ENCODE results near the gene OR5H2. TPM values are rescaled to one million over a fixed set of nuclear protein-coding genes. Genes with fewer than 3 reads are reported as not detected.

Gene OR5H2
- total RNA-seq, 1 experiment from 2014 or later: not detected

GRCh38 chr3:98325055-98325454 lies 42.8 kb downstream of the OR5H2 start:
- H3K27ac Mint-ChIP-seq: peak overlapping the region; percentile 96
- peak overlapping the region; percentile 54 for H3K4me3 Mint-ChIP-seq

DNA sequence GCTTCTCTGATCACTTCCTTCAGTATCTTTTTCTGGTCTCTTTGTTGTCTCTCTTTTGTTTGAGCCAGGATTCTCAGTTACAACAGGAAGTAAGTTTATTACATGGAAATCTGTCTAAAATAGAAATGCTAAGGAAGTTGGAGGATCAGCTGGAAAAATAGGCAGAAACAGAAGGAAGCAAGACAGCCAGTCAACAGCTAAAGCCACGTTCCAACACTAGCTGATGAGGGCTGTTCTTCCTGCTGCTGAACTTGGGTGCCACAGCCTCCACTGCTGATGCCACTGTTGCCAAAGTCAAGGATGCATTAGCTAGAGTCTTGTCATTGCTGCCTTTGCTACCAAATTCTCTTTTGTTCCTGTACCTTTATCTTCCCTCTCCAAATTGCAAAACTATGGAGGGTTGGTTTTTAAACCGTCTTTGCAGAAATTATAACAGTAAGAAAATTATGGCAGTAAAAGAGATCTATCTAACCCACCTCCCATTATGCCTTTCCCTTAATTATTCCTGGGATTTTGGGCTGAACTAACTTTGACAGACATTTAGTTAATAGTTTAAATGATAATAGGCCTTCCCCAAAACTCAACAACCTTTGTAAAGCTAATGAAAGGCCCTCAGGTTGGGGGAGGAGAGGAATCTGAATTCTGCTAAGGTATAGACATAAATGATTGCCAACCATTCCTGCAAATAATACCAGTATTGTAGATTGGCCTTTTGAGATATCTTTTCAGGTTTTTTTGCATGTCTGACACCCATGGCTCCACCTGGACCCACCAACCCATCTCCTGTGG lies 44.0 kb downstream of the OR5H2 start:
- no peaks in the 10 kb centered on the region for H3K9me3 Mint-ChIP-seq
- ChIA-PET POLR2A (no interaction called here), CTCF (interaction anchor here (1.2 to 1.4 kb wide), 3 partner anchors 17 to 161 kb away, joined by 3 to 7 read pairs (median 4); no protein-coding TSS in a partner anchor)
- peaks cover 68% of the 10 kb centered on the region for H3K4me1 Mint-ChIP-seq
- H3K36me3 Mint-ChIP-seq: peaks cover 10% of the 10 kb centered on the region
- H3K27me3 Mint-ChIP-seq (ENCODE audit: low read depth): no peaks in the 10 kb centered on the region
- H3K27ac Mint-ChIP-seq: peak overlapping the region; percentile 96
- peak overlapping the region; percentile 54 for H3K4me3 Mint-ChIP-seq
- DNase-seq (ENCODE audit: low spot score): no peak
- ATAC-seq: peak; percentile 23
- TF ChIP-seq GABPB1 (CRISPR knock-in tag; IDR thresholded peaks at IDR 0.05): no peak
- no peak for TF ChIP-seq FOXJ3 (CRISPR knock-in tag; IDR thresholded peaks at IDR 0.05; ENCODE audit: borderline replicate concordance)
- TF ChIP-seq PREB (CRISPR knock-in tag; IDR thresholded peaks at IDR 0.05; ENCODE audit: borderline replicate concordance): no peak
- no peak for TF ChIP-seq GRHL2 (CRISPR knock-in tag; IDR thresholded peaks at IDR 0.05; ENCODE audit: insufficient replicate concordance, severe bottlenecking)
- TF ChIP-seq, protein P1, sequence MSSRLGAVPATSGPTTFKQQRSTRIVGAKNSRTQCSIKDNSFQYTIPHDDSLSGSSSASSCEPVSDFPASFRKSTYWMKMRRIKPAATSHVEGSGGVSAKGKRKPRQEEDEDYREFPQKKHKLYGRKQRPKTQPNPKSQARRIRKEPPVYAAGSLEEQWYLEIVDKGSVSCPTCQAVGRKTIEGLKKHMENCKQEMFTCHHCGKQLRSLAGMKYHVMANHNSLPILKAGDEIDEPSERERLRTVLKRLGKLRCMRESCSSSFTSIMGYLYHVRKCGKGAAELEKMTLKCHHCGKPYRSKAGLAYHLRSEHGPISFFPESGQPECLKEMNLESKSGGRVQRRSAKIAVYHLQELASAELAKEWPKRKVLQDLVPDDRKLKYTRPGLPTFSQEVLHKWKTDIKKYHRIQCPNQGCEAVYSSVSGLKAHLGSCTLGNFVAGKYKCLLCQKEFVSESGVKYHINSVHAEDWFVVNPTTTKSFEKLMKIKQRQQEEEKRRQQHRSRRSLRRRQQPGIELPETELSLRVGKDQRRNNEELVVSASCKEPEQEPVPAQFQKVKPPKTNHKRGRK (CRISPR knock-in tag; IDR thresholded peaks at IDR 0.05; ENCODE audit: borderline replicate concordance): no peak
- no peak for TF ChIP-seq EMX1 (CRISPR knock-in tag; IDR thresholded peaks at IDR 0.05)
- no peak for TF ChIP-seq ZNF232 (CRISPR knock-in tag; IDR thresholded peaks at IDR 0.05)
- TF ChIP-seq ATF1 (CRISPR knock-in tag; IDR thresholded peaks at IDR 0.05): no peak
- TF ChIP-seq, protein P2, sequence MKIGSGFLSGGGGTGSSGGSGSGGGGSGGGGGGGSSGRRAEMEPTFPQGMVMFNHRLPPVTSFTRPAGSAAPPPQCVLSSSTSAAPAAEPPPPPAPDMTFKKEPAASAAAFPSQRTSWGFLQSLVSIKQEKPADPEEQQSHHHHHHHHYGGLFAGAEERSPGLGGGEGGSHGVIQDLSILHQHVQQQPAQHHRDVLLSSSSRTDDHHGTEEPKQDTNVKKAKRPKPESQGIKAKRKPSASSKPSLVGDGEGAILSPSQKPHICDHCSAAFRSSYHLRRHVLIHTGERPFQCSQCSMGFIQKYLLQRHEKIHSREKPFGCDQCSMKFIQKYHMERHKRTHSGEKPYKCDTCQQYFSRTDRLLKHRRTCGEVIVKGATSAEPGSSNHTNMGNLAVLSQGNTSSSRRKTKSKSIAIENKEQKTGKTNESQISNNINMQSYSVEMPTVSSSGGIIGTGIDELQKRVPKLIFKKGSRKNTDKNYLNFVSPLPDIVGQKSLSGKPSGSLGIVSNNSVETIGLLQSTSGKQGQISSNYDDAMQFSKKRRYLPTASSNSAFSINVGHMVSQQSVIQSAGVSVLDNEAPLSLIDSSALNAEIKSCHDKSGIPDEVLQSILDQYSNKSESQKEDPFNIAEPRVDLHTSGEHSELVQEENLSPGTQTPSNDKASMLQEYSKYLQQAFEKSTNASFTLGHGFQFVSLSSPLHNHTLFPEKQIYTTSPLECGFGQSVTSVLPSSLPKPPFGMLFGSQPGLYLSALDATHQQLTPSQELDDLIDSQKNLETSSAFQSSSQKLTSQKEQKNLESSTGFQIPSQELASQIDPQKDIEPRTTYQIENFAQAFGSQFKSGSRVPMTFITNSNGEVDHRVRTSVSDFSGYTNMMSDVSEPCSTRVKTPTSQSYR (CRISPR knock-in tag; IDR thresholded peaks at IDR 0.05): no peak
- TF ChIP-seq ZNF671 (CRISPR knock-in tag; IDR thresholded peaks at IDR 0.05): no peak
- no peak for TF ChIP-seq ZMAT4 (CRISPR knock-in tag; IDR thresholded peaks at IDR 0.05)
- TF ChIP-seq, protein P3, sequence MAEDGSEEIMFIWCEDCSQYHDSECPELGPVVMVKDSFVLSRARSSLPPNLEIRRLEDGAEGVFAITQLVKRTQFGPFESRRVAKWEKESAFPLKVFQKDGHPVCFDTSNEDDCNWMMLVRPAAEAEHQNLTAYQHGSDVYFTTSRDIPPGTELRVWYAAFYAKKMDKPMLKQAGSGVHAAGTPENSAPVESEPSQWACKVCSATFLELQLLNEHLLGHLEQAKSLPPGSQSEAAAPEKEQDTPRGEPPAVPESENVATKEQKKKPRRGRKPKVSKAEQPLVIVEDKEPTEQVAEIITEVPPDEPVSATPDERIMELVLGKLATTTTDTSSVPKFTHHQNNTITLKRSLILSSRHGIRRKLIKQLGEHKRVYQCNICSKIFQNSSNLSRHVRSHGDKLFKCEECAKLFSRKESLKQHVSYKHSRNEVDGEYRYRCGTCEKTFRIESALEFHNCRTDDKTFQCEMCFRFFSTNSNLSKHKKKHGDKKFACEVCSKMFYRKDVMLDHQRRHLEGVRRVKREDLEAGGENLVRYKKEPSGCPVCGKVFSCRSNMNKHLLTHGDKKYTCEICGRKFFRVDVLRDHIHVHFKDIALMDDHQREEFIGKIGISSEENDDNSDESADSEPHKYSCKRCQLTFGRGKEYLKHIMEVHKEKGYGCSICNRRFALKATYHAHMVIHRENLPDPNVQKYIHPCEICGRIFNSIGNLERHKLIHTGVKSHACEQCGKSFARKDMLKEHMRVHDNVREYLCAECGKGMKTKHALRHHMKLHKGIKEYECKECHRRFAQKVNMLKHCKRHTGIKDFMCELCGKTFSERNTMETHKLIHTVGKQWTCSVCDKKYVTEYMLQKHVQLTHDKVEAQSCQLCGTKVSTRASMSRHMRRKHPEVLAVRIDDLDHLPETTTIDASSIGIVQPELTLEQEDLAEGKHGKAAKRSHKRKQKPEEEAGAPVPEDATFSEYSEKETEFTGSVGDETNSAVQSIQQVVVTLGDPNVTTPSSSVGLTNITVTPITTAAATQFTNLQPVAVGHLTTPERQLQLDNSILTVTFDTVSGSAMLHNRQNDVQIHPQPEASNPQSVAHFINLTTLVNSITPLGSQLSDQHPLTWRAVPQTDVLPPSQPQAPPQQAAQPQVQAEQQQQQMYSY (CRISPR knock-in tag; IDR thresholded peaks at IDR 0.05): no peak
- TF ChIP-seq, protein P4, sequence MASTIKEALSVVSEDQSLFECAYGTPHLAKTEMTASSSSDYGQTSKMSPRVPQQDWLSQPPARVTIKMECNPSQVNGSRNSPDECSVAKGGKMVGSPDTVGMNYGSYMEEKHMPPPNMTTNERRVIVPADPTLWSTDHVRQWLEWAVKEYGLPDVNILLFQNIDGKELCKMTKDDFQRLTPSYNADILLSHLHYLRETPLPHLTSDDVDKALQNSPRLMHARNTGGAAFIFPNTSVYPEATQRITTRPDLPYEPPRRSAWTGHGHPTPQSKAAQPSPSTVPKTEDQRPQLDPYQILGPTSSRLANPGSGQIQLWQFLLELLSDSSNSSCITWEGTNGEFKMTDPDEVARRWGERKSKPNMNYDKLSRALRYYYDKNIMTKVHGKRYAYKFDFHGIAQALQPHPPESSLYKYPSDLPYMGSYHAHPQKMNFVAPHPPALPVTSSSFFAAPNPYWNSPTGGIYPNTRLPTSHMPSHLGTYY (CRISPR knock-in tag; IDR thresholded peaks at IDR 0.05): no peak
- no peak for TF ChIP-seq NFATC4 (CRISPR knock-in tag; IDR thresholded peaks at IDR 0.05)
- TF ChIP-seq ELF4 (CRISPR knock-in tag; IDR thresholded peaks at IDR 0.05; ENCODE audit: low read depth): no peak

More at GRCh38 chr3:98325055-98325454, 42.8 kb downstream of the OR5H2 start:
- TF ChIP-seq, protein P5, sequence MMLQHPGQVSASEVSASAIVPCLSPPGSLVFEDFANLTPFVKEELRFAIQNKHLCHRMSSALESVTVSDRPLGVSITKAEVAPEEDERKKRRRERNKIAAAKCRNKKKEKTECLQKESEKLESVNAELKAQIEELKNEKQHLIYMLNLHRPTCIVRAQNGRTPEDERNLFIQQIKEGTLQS (CRISPR knock-in tag; conservative IDR thresholded peaks at IDR 0.05): no peak
- TF ChIP-seq, protein P6, sequence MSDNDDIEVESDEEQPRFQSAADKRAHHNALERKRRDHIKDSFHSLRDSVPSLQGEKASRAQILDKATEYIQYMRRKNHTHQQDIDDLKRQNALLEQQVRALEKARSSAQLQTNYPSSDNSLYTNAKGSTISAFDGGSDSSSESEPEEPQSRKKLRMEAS (CRISPR knock-in tag; IDR thresholded peaks at IDR 0.05): peak; percentile 67; the same call in 1 of the 2 replicates
- TF ChIP-seq, protein P7, sequence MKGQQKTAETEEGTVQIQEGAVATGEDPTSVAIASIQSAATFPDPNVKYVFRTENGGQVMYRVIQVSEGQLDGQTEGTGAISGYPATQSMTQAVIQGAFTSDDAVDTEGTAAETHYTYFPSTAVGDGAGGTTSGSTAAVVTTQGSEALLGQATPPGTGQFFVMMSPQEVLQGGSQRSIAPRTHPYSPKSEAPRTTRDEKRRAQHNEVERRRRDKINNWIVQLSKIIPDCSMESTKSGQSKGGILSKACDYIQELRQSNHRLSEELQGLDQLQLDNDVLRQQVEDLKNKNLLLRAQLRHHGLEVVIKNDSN (CRISPR knock-in tag; IDR thresholded peaks at IDR 0.05): 0 out of 2 replicates have a peak, but pooled peaks have one; percentile 42
- Mint-ChIP-seq H3K9me3 (peaks cover 7% of the 10 kb centered on the region), H3K4me1 (peaks cover 71% of the 10 kb centered on the region), H3K36me3 (peaks cover 21% of the 10 kb centered on the region), H3K27me3 (ENCODE audit: low read depth) (no peaks in the 10 kb centered on the region)
- ChIA-PET CTCF (interaction anchor here (0.7 to 1.0 kb wide), 2 partner anchors 19 to 65 kb away, joined by 3 read pairs; no protein-coding TSS in a partner anchor), POLR2A (no interaction called here)
- DNase-seq (ENCODE audit: low spot score): peak; percentile 51
- peak; percentile 83 for ATAC-seq

Data from WTC11 (cell line).